CD4-positive, alpha-beta memory T cell (primary cell): ENCODE results near the gene FAM131B. TPM values are rescaled to one million over a fixed set of nuclear protein-coding genes. Genes with fewer than 3 reads are reported as not detected.

ENCODE experiments used
- CTCF ChIA-PET: fragments of 350-600 bp; sonication (Branson Sonifier 250); formaldehyde crosslinking; loops from one replicate; lab custom pipeline; 2021; ENCODE audit warnings: inconsistent platforms; ENCODE audit not compliant: partially characterized antibody; lab: Charles Lee
- POLR2A ChIA-PET: fragments of 350-600 bp; sonication (Branson Sonifier 250); formaldehyde crosslinking; loops from one replicate; lab custom pipeline; 2021; ENCODE audit not compliant: partially characterized antibody; lab: Charles Lee
- DNase-seq, 5 donors: peaks; one replicate each; pipeline versions ENCODE4 v3.0.0 to v3.0.0-alpha.2; 2020 to 2022; ENCODE audit warnings: mixed read lengths in 1 of 5
- H3K27ac ChIP-seq: one replicate; pipeline ENCODE4 v1.7.0; 2013; ENCODE audit warnings: low read depth, low read length
- H3K27me3 ChIP-seq: 2 replicates; pipeline ENCODE4 v1.7.0; 2013; ENCODE audit warnings: mild to moderate bottlenecking, low read length, moderate library complexity; ENCODE audit not compliant: insufficient read depth
- H3K36me3 ChIP-seq: 2 replicates; pipeline ENCODE4 v1.7.0; 2013; ENCODE audit warnings: mild to moderate bottlenecking, low read length, moderate library complexity; ENCODE audit not compliant: insufficient read depth
- H3K4me1 ChIP-seq: 2 replicates; pipeline ENCODE4 v1.7.0; 2013; ENCODE audit warnings: mild to moderate bottlenecking, low read length, moderate library complexity; ENCODE audit not compliant: insufficient read depth
- H3K4me3 ChIP-seq, 2 donors: one replicate each; pipeline ENCODE4 v1.7.0; 2013; ENCODE audit warnings: low read length in 2 of 2, mild to moderate bottlenecking in 1 of 2
- H3K9me3 ChIP-seq, 2 donors: one replicate each; pipeline ENCODE4 v1.7.0; 2013; ENCODE audit warnings: low read length in 2 of 2, control low read depth in 1 of 2; ENCODE audit not compliant: control insufficient read depth in 1 of 2
- H3K27ac Mint-ChIP-seq, 7 donors: one replicate each; pipeline ENCODE4 v1.8.0; 2020 to 2021; ENCODE audit warnings: mixed read lengths in 7 of 7, mild to moderate bottlenecking in 6 of 7, inconsistent platforms in 3 of 7, moderate library complexity in 3 of 7
- H3K27me3 Mint-ChIP-seq, 2 donors: one replicate each; pipeline ENCODE4 v1.8.0; 2020 to 2021; ENCODE audit warnings: mixed read lengths in 2 of 2
- H3K36me3 Mint-ChIP-seq, 2 donors: one replicate each; pipeline ENCODE4 v1.8.0; 2020 to 2021; ENCODE audit warnings: mixed read lengths in 2 of 2, inconsistent platforms in 1 of 2, mild to moderate bottlenecking in 1 of 2
- H3K4me1 Mint-ChIP-seq, 4 donors: one replicate each; pipeline ENCODE4 v1.8.0; 2020 to 2021; ENCODE audit warnings: mixed read lengths in 4 of 4, mild to moderate bottlenecking in 1 of 4
- H3K4me3 Mint-ChIP-seq, 8 donors: one replicate each; pipeline ENCODE4 v1.8.0; 2020 to 2021; ENCODE audit warnings: mixed read lengths in 8 of 8, mild to moderate bottlenecking in 7 of 8, moderate library complexity in 6 of 8, inconsistent platforms in 3 of 8
- H3K9me3 Mint-ChIP-seq, 8 donors: one replicate each; pipeline ENCODE4 v1.8.0; 2020 to 2021; ENCODE audit warnings: mixed read lengths in 8 of 8, mild to moderate bottlenecking in 5 of 8, inconsistent platforms in 3 of 8, moderate library complexity in 1 of 8
- intact Hi-C: fragments of 100-400 bp; cut with micrococcal nuclease; formaldehyde crosslinking; loops from one replicate; pipeline ENCODE4 v1.15.1; 2023
- polyA plus RNA-seq, 2 donors: library from polyadenylated mRNA; unstranded; fragments of 300-500 nt; fragmentation: Illumina TruSeq; gene quantifications; one replicate each; pipeline ENCODE4 v1.2.3, GENCODE V29; 2021
- total RNA-seq, 2 experiments: library from RNA; stranded (reverse); gene quantifications; one replicate each; pipeline ENCODE4 v1.2.3, GENCODE V29; 2021

Gene FAM131B
- total and polyA plus RNA-seq, 4 experiments from 2014 or later: 0.61 to 0.97 TPM; not detected in 2

DNA sequence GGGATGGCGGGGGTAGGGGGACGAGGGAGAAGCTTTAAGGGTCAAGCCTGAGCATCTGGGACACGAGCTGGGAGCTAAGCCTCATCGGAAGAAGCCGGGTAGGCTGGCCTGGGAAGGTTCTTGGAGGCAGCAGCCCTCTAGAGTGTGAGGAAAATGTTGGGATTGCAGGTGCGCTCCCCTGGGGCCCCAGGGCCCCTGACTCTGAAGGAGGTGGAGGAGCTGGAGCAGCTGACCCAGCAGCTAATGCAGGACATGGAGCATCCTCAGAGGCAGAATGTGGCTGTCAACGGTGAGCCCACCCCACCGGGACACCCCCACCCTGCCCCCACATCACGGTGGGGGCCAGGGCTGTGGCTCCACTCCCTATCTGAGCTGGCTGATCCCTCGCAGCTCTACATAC is 25.5 kb upstream of the FAM131B start:
- no peaks in the 10 kb centered on the region for H3K9me3 Mint-ChIP-seq
- no peak overlapping the region for H3K4me3 Mint-ChIP-seq
- POLR2A ChIA-PET: interaction anchor here (0.7 to 2.8 kb wide), 6 partner anchors 8 to 28 kb away, joined by 3 to 8 read pairs (median 4); no protein-coding TSS in a partner anchor
- no peak for DNase-seq
- no peaks in the 10 kb centered on the region for H3K27me3 ChIP-seq
- no peak overlapping the region for H3K4me3 ChIP-seq
- H3K4me1 Mint-ChIP-seq: peaks cover 4 to 15% (median 8%) of the 10 kb centered on the region in 4 donors
- peaks cover 44% of the 10 kb centered on the region for H3K4me1 ChIP-seq
- no peaks in the 10 kb centered on the region for H3K27me3 Mint-ChIP-seq
- H3K27ac Mint-ChIP-seq: peak overlapping the region in 3 of 7 donors; percentile 49 to 77 (median 71)
- CTCF ChIA-PET: interaction anchor here (1.0 to 4.1 kb wide), 7 partner anchors 9 to 148 kb away, joined by 3 to 18 read pairs (median 4); no protein-coding TSS in a partner anchor
- intact Hi-C loops: loop anchor here (2.0 kb wide), 1 partner anchor 13 kb away; no protein-coding TSS in a partner anchor
- peaks cover 65% of the 10 kb centered on the region for H3K36me3 ChIP-seq
- no peak overlapping the region for H3K27ac ChIP-seq
- no peaks in the 10 kb centered on the region for H3K9me3 ChIP-seq
- H3K36me3 Mint-ChIP-seq: peaks cover 19 to 41% of the 10 kb centered on the region in 2 donors

DNA sequence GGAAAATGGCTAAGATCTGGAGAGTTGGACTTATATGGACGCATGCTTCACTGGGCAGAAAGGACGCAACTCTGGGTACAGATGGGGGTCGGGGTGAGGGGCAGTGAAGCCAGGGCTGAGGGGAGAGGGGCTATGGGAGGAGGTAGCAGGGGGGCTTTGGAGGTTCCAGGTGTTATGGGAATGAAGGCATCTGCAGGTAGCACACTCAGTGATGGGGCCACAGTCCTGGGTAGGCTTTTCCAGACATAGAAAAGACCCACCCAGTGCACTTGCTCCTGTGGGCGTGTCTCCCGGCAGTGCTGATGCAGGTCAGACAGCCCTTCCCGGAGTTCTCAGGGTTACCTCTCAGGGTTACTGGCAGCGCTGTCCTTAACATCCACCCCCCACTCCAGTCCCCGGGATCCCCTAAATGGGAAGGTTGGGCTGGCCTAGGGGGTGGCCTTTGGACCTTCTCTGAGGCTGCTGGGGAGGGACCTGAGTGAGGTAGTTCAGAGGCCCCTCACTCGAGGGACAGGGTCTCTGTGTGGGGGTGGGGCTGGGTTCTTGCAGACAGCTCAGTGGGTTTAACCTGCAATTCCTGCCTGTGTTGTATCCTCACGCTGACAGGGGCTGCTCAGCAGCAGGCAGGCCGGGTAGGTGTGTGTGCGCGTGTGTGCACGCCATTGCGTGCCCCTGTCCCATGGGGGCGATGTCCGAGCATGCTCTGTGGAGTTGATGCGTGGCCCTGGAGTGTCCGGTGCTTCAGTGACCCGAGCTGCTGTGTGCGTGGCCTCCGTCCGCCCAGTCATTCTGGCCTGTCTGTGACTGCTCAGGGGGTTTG is 24.9 kb upstream of the FAM131B start:
- intact Hi-C loops: no loop called here
- peaks cover 15 to 39% of the 10 kb centered on the region in 2 donors for H3K36me3 Mint-ChIP-seq

GRCh38 chr7:143385891-143386781 is 23.6 kb upstream of the FAM131B start:
- no peaks in the 10 kb centered on the region for H3K9me3 Mint-ChIP-seq
- peak; percentile 47 to 74 (median 56) for DNase-seq

More for the DNA sequence above, 24.9 kb upstream of the FAM131B start:
- CTCF ChIA-PET: interaction anchor here (1.0 to 4.1 kb wide), 6 partner anchors 8 to 148 kb away, joined by 3 to 18 read pairs (median 4); no protein-coding TSS in a partner anchor
- POLR2A ChIA-PET: interaction anchor here (0.7 to 2.8 kb wide), 5 partner anchors 7 to 29 kb away, joined by 3 to 8 read pairs (median 3); no protein-coding TSS in a partner anchor
- no peaks in the 10 kb centered on the region for H3K9me3 Mint-ChIP-seq
- no peaks in the 10 kb centered on the region for H3K9me3 ChIP-seq
- H3K4me3 ChIP-seq: no peak overlapping the region
- no peak for DNase-seq
- H3K4me1 ChIP-seq: peaks cover 51% of the 10 kb centered on the region
- no peaks in the 10 kb centered on the region for H3K27me3 Mint-ChIP-seq
- no peak overlapping the region for H3K4me3 Mint-ChIP-seq
- peak overlapping the region in 4 of 7 donors; percentile 27 to 77 (median 60) for H3K27ac Mint-ChIP-seq
- H3K27ac ChIP-seq: no peak overlapping the region
- H3K27me3 ChIP-seq: no peaks in the 10 kb centered on the region
- H3K4me1 Mint-ChIP-seq: peaks cover 5 to 15% (median 11%) of the 10 kb centered on the region in 4 donors
- H3K36me3 ChIP-seq: peaks cover 63% of the 10 kb centered on the region

DNA sequence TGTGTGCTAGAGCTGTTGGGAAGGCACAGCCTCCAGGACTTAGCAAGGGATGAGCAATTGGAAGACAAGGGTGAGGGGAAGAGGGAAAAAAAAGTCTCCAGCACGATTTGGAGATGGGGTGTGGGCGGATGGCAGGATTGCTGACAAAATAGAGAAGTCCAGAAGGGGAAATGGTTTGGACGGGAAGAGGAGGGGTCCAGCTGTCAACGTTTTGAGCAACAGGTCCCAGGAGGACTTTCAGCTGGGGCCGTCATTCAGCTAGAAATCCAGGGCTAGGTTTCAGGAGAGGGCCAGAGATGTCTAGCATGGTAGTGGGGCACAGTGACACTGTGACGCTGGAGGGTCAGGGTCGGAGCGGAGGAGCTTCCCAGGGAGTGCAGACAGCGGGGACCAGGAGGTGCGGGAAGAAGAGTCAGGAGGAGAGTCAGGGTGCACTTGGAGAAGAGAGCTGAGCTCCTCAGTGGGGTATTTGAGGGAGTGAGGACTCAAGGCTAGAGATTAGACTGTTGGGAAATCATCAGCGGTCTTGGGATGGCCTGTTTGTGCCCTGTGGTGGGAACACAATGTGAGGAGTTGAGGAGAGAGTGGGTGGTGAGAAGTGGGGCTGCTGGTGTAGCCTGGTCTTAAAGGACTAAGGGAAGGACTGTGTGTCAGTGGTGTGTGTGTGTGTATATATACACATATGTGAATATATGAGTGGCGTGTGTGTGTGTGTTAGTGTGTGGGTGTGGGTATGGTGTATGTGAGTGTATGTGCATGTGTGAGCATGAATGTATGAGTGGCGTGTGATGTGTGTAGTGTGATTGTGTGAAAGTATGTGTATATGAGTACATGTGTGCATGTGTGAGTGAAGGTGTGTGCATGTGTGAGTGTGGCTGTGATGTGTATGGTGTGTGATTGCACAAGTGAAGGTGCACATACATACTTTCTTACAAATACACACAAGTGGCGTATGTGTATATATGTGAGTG is 22.4 kb upstream of the FAM131B start:
- H3K4me1 Mint-ChIP-seq: peaks cover 4 to 16% (median 11%) of the 10 kb centered on the region in 4 donors
- Histone ChIP-seq H3K27me3 (no peaks in the 10 kb centered on the region), H3K4me3 (peak overlapping the region in 1 of 2 donors; percentile 46), H3K9me3 (no peaks in the 10 kb centered on the region), H3K4me1 (peaks cover 56% of the 10 kb centered on the region), H3K36me3 (peaks cover 42% of the 10 kb centered on the region), H3K27ac (no peak overlapping the region)
- H3K27me3 Mint-ChIP-seq: no peaks in the 10 kb centered on the region
- H3K4me3 Mint-ChIP-seq: no peak overlapping the region
- H3K27ac Mint-ChIP-seq: no peak overlapping the region
- intact Hi-C loops: loop anchor here (5.0 kb wide), 1 partner anchor 583 kb away; no protein-coding TSS in a partner anchor
- CTCF ChIA-PET: interaction anchor here (0.7 to 7.9 kb wide), 14 partner anchors 9 to 144 kb away, joined by 3 to 129 read pairs (median 4); partner anchors contain the start of gene EPHA1
- peaks cover 8 to 22% of the 10 kb centered on the region in 2 donors for H3K36me3 Mint-ChIP-seq
- no peaks in the 10 kb centered on the region for H3K9me3 Mint-ChIP-seq
- POLR2A ChIA-PET: interaction anchor here (0.7 to 9.3 kb wide), 10 partner anchors 8 to 586 kb away, joined by 3 to 215 read pairs (median 6); partner anchors contain the start of gene EPHA1
- DNase-seq: no peak

More at GRCh38 chr7:143385891-143386781, 23.6 kb upstream of the FAM131B start:
- POLR2A ChIA-PET: interaction anchor here (0.6 to 9.3 kb wide), 7 partner anchors 11 to 576 kb away, joined by 3 to 215 read pairs (median 4); partner anchors contain the start of genes CASP2 and EPHA1
- intact Hi-C loops: loop anchor here (1.0 kb wide), 1 partner anchor 17 kb away; no protein-coding TSS in a partner anchor
- H3K9me3 ChIP-seq: no peaks in the 10 kb centered on the region
- Mint-ChIP-seq H3K4me3 (no peak overlapping the region), H3K4me1 (peaks cover 5 to 16% (median 11%) of the 10 kb centered on the region in 4 donors), H3K27me3 (no peaks in the 10 kb centered on the region), H3K36me3 (peaks cover 11 to 29% of the 10 kb centered on the region in 2 donors), H3K27ac (no peak overlapping the region)
- peak overlapping the region in 1 of 2 donors; percentile 46 for H3K4me3 ChIP-seq
- CTCF ChIA-PET: interaction anchor here (0.6 to 1.3 kb wide), 9 partner anchors 8 to 146 kb away, joined by 3 to 6 read pairs (median 3); no protein-coding TSS in a partner anchor
- H3K36me3 ChIP-seq: peaks cover 53% of the 10 kb centered on the region
- no peaks in the 10 kb centered on the region for H3K27me3 ChIP-seq
- H3K27ac ChIP-seq: peak overlapping the region; percentile 49
- peaks cover 55% of the 10 kb centered on the region for H3K4me1 ChIP-seq

DNA sequence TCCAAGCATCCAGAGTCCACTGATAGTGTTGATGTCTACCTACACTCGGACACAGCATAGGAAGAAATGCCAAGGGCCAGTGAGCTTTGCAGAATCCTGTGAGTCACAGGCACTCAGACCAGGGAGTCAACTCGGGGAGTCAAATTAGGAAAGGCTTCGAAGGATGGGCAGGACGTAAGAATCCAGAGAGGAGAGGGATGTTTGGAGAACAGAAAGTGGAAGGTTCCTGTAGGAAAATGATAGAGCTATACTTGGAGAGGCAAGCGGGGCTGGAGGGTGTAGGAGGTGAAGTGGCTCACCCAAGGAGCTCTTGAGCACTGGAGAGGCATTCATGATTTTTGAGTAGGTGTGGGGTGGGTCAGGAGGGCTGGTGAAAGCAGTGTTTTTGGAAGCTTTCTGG is 21.6 kb upstream of the FAM131B start:
- no peaks in the 10 kb centered on the region for H3K9me3 ChIP-seq
- no peak overlapping the region for H3K27ac Mint-ChIP-seq
- no peak for DNase-seq
- H3K27me3 ChIP-seq: no peaks in the 10 kb centered on the region
- intact Hi-C loops: loop anchor here (5.0 kb wide), 1 partner anchor 582 kb away; no protein-coding TSS in a partner anchor
- no peak overlapping the region for H3K4me3 Mint-ChIP-seq
- peaks cover 2 to 21% of the 10 kb centered on the region in 2 donors for H3K36me3 Mint-ChIP-seq
- no peak overlapping the region for H3K4me3 ChIP-seq
- CTCF ChIA-PET: interaction anchor here (0.8 to 7.9 kb wide), 14 partner anchors 9 to 144 kb away, joined by 3 to 129 read pairs (median 5); partner anchors contain the start of gene EPHA1
- H3K4me1 Mint-ChIP-seq: peaks cover 9 to 19% (median 15%) of the 10 kb centered on the region in 4 donors
- H3K9me3 Mint-ChIP-seq: no peaks in the 10 kb centered on the region
- H3K4me1 ChIP-seq: peaks cover 64% of the 10 kb centered on the region
- POLR2A ChIA-PET: interaction anchor here (0.7 to 9.3 kb wide), 11 partner anchors 9 to 585 kb away, joined by 3 to 215 read pairs (median 5); partner anchors contain the start of gene EPHA1
- H3K27ac ChIP-seq: peak overlapping the region; percentile 12
- no peaks in the 10 kb centered on the region for H3K27me3 Mint-ChIP-seq
- H3K36me3 ChIP-seq: peaks cover 34% of the 10 kb centered on the region
